Osteocyte (in vitro differentiated cells): ENCODE measurements around the gene TMUB1. TPM values are rescaled to one million over a fixed set of nuclear protein-coding genes. Genes with fewer than 3 reads are reported as not detected.

Experiments
- DNase-seq: peaks from one replicate; pipeline ENCODE4 v3.0.0; 2021; ENCODE audit warnings: mixed read lengths; ENCODE audit not compliant: unreplicated experiment; ENCODE audit errors: extremely low spot score
- H3K27ac Mint-ChIP-seq: one replicate; pipeline ENCODE4 v1.8.0; 2021; ENCODE audit warnings: mild to moderate bottlenecking, mixed read lengths; ENCODE audit not compliant: unreplicated experiment
- H3K27me3 Mint-ChIP-seq: one replicate; pipeline ENCODE4 v1.8.0; 2021; ENCODE audit warnings: mixed read lengths; ENCODE audit not compliant: unreplicated experiment
- H3K36me3 Mint-ChIP-seq: one replicate; pipeline ENCODE4 v1.8.0; 2021; ENCODE audit warnings: mixed read lengths; ENCODE audit not compliant: unreplicated experiment
- H3K4me1 Mint-ChIP-seq: one replicate; pipeline ENCODE4 v1.8.0; 2021; ENCODE audit warnings: mixed read lengths; ENCODE audit not compliant: unreplicated experiment
- H3K4me3 Mint-ChIP-seq: one replicate; pipeline ENCODE4 v1.8.0; 2021; ENCODE audit warnings: mild to moderate bottlenecking, moderate library complexity, mixed read lengths; ENCODE audit not compliant: unreplicated experiment
- H3K9me3 Mint-ChIP-seq: one replicate; pipeline ENCODE4 v1.8.0; 2021; ENCODE audit warnings: mixed read lengths; ENCODE audit not compliant: unreplicated experiment
- total RNA-seq: library from RNA; stranded (reverse); gene quantifications from 2 replicates; pipeline ENCODE4 v1.2.1, GENCODE V29; 2021
- TF ChIP-seq, protein P1 (sequence below): fragments of 200-600 bp; sonication (generic); IDR thresholded peaks from 2 replicates; pipeline ENCODE4 v1.5.0; 2021; ENCODE audit warnings: antibody characterized with exemption, mild to moderate bottlenecking, moderate library complexity

Gene TMUB1
- total RNA-seq, 1 donor from 2014 or later, result 26.1 TPM

DNA sequence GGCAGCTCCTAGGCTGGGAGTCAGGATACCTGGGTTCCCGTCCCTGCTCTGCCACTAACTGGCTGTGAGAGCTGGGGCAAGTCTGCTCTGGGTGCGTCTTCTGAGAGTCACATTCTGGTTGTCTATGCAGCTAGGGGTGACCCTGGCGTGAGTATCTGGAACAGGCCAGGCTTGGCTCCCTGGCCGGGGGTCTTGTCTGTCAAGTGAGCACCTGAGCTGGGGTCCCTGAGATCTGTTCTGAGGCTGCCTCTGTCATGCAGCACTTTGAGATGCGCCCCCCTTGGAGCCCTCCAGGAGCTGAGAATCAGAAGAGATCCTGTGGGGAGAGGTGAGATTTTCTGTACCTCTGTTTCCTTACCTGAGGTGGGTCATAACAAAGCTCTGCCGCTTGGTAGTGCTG is 10.5 kb upstream of the TMUB1 start:
- H3K9me3 Mint-ChIP-seq, result no peaks in the 10 kb centered on the region
- H3K27me3 Mint-ChIP-seq, result no peaks in the 10 kb centered on the region
- no peak overlapping the region for H3K27ac Mint-ChIP-seq
- H3K4me1 Mint-ChIP-seq, result peaks cover 49% of the 10 kb centered on the region
- H3K36me3 Mint-ChIP-seq, result peaks cover 7% of the 10 kb centered on the region
- H3K4me3 Mint-ChIP-seq, result no peak overlapping the region
- no peak for DNase-seq
- TF ChIP-seq, protein P1, sequence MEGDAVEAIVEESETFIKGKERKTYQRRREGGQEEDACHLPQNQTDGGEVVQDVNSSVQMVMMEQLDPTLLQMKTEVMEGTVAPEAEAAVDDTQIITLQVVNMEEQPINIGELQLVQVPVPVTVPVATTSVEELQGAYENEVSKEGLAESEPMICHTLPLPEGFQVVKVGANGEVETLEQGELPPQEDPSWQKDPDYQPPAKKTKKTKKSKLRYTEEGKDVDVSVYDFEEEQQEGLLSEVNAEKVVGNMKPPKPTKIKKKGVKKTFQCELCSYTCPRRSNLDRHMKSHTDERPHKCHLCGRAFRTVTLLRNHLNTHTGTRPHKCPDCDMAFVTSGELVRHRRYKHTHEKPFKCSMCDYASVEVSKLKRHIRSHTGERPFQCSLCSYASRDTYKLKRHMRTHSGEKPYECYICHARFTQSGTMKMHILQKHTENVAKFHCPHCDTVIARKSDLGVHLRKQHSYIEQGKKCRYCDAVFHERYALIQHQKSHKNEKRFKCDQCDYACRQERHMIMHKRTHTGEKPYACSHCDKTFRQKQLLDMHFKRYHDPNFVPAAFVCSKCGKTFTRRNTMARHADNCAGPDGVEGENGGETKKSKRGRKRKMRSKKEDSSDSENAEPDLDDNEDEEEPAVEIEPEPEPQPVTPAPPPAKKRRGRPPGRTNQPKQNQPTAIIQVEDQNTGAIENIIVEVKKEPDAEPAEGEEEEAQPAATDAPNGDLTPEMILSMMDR, result no peak

GRCh38 chr7:151091988-151092387 is 8.7 kb upstream of the TMUB1 start:
- Mint-ChIP-seq H3K9me3 (no peaks in the 10 kb centered on the region), H3K36me3 (peaks cover 7% of the 10 kb centered on the region), H3K4me1 (peaks cover 50% of the 10 kb centered on the region), H3K27ac (no peak overlapping the region), H3K4me3 (no peak overlapping the region), H3K27me3 (no peaks in the 10 kb centered on the region)
- TF ChIP-seq, protein P1, result no peak
- DNase-seq, result no peak

DNA sequence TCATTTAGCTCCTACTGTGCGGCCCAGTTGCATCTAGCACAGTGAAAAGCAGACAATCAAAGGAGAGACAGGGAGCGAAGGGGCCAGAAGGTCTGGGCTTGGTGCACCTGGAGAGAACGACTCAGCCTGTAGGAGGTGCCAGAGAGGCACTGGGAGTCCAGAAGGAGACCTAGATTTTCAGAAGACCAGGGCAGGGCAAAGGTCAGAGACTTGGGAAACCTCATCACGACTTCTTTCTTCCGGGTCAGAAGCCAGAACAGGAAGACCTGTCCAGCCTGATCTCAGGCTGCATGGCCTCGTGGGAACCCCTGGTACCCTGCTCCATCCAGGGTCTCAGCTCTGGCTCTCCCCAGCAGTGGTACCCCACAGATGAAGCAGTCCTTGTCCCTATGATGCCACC is 8.1 kb upstream of the TMUB1 start:
- peak overlapping the region; percentile 97 for H3K27ac Mint-ChIP-seq

GRCh38 chr7:151091003-151091402 is 7.7 kb upstream of the TMUB1 start:
- TF ChIP-seq, protein P1, result no peak
- peaks cover 47% of the 10 kb centered on the region for H3K4me1 Mint-ChIP-seq
- H3K4me3 Mint-ChIP-seq, result no peak overlapping the region

More for the DNA sequence above, 8.1 kb upstream of the TMUB1 start:
- Mint-ChIP-seq H3K36me3 (peaks cover 7% of the 10 kb centered on the region), H3K4me3 (no peak overlapping the region), H3K9me3 (no peaks in the 10 kb centered on the region), H3K27me3 (no peaks in the 10 kb centered on the region), H3K4me1 (peaks cover 50% of the 10 kb centered on the region)
- TF ChIP-seq, protein P1, result peak; percentile 50
- DNase-seq, result no peak

GRCh38 chr7:151089893-151090730 is 6.8 kb upstream of the TMUB1 start:
- Mint-ChIP-seq H3K36me3 (peaks cover 7% of the 10 kb centered on the region), H3K4me3 (peak overlapping the region; percentile 84), H3K27ac (peak overlapping the region; percentile 97), H3K4me1 (peaks cover 50% of the 10 kb centered on the region), H3K27me3 (no peaks in the 10 kb centered on the region), H3K9me3 (no peaks in the 10 kb centered on the region)
- DNase-seq, result no peak
- TF ChIP-seq, protein P1, result no peak

More at GRCh38 chr7:151091003-151091402, 7.7 kb upstream of the TMUB1 start:
- H3K27me3 Mint-ChIP-seq, result no peaks in the 10 kb centered on the region
- H3K27ac Mint-ChIP-seq, result peak overlapping the region; percentile 97
- H3K9me3 Mint-ChIP-seq, result no peaks in the 10 kb centered on the region
- peaks cover 7% of the 10 kb centered on the region for H3K36me3 Mint-ChIP-seq
- no peak for DNase-seq
